Measurements from ENCODE around the gene CLPTM1L.
"Not testable (repeated sequence)": the region's sequence is repeated elsewhere in the genome, so short reads cannot be mapped to it uniquely, and the experiment has no call there.

CLPTM1L gene

DNA sequence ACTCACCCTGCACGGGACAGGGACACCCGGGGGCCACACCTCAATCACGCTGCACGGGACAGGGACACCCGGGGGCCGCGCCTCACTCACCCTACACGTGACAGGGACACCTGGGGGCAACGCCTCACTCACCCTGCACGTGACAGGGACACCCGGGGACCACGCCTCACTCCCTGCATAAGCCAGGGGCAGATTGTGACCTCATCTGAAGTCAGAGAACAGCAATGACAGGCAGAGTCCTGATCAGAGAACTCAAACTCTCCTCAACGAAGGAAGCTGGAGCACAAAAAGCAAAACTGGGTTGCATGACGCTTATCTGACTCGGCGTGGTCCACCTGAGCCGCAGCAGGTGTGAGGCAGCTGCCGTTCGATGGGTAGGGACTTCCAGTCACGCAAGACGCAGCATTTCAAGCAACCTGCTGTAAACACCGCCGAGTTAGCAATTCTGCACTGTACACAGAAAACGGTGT is 53.3 kb downstream of the CLPTM1L start:
- H3K27me3 Mint-ChIP-seq = no peaks in the 10 kb centered on the region
- no peak overlapping the region for H3K27ac Mint-ChIP-seq
- H3K4me3 Mint-ChIP-seq = no peak overlapping the region
- no peaks in the 10 kb centered on the region for H3K9me3 Mint-ChIP-seq
- peaks cover 9% of the 10 kb centered on the region for H3K4me1 Mint-ChIP-seq
- peaks cover 5% of the 10 kb centered on the region for H3K36me3 Mint-ChIP-seq

DNA sequence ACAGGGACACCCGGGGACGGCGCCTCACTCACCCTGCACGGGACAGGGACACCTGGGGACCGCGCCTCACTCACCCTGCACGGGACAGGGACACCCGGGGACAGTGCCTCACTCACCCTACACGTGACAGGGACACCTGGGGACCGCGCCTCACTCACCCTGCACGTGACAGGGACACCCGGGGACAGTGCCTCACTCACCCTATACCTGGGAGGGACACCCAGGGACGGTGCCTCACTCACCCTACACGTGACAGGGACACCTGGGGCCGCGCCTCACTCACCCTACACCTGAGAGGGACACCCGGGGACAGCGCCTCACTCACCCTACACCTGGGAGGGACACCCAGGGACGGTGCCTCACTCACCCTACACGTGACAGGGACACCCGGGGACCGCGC is 53.9 kb downstream of the CLPTM1L start:
- not testable (repeated sequence) for H3K4me3 Mint-ChIP-seq

DNA sequence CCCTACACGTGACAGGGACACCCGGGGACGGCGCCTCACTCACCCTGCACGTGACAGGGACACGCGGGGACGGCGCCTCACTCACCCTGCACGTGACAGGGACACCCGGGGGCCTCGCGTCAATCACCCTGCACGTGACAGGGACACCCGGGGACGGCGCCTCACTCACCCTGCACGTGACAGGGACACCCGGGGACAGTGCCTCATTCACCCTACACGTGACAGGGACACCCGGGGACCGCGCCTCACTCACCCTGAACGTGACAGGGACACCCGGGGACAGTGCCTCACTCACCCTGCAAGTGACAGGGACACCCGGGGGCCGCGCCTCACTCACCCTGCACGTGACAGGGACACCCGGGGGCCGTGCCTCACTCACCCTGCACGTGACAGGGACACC is 55.3 kb downstream of the CLPTM1L start:
- not testable (repeated sequence) for H3K27ac Mint-ChIP-seq, H3K4me1 Mint-ChIP-seq, H3K9me3 Mint-ChIP-seq, H3K4me3 Mint-ChIP-seq, H3K27me3 Mint-ChIP-seq, H3K36me3 Mint-ChIP-seq

More for the DNA sequence above, 53.9 kb downstream of the CLPTM1L start:
- not testable (repeated sequence) for H3K4me1 Mint-ChIP-seq, H3K9me3 Mint-ChIP-seq, H3K36me3 Mint-ChIP-seq, H3K27ac Mint-ChIP-seq, H3K27me3 Mint-ChIP-seq

DNA sequence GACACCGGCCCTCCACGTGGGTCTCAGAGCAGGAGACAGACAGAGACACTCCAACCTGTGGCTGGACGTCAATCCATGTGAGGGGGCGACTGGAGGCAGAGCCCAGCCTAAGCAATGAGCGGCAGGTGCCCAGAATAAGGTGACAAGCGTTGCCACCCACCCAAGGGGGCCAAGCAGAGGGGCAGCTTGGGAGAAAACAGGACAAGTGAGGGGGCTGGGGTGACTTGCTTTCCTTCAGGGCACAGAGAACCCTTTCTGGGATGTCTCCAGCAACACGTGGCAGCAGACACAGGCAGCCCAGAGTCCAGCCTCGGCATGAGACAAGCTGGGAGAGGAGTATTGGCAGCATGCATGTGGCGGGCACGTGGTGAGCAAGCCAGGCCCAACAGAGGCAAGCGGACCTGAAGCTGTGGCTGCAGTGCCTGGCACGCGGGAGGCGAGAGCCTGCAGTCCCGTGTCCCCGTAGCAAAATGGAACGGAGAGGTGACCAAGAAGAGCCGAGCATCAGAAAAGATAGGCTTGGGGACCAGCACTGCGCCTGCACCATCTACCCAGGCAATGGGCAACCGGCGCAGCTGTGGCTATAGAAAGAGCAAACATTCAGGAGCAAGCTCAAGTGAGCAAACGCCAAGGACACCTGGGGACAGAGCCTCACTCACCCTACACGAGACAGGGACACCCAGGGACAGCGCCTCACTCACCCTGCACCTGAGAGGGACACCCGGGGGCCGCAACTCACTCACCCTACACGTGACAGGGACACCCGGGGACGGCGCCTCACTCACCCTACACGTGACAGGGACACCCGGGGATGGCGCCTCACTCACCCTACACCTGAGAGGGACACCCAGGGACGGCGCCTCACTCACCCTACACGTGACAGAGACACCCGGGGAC is 56.2 kb downstream of the CLPTM1L start:
- H3K27ac Mint-ChIP-seq = no peak overlapping the region
- H3K9me3 Mint-ChIP-seq = no peaks in the 10 kb centered on the region
- no peak overlapping the region for H3K4me3 Mint-ChIP-seq
- H3K27me3 Mint-ChIP-seq = no peaks in the 10 kb centered on the region
- peaks cover 6% of the 10 kb centered on the region for H3K36me3 Mint-ChIP-seq
- peaks cover 3% of the 10 kb centered on the region for H3K4me1 Mint-ChIP-seq

DNA sequence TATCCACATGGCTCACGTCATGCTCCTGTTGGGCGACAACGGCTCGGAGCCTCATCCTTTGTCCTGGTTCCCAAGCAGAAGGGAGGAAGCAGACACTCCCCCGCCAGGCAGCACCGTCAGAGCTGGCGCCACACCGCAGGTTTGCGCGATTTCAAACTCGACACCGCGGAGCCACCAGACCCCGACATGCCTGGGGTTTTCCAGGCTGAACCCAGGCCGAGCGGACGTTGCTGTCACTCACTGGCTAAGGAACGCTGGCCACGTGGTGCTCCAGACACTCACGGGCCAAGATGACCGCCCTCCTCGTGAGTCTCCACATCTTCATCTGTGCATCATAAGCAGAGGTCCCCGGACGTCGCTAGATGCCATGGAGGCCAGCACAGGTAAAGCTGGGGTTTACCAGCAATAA is 59.0 kb downstream of the CLPTM1L start:
- peak overlapping the region; percentile 62 for H3K27ac Mint-ChIP-seq
- no peaks in the 10 kb centered on the region for H3K9me3 Mint-ChIP-seq
- H3K27me3 Mint-ChIP-seq = no peaks in the 10 kb centered on the region

DNA sequence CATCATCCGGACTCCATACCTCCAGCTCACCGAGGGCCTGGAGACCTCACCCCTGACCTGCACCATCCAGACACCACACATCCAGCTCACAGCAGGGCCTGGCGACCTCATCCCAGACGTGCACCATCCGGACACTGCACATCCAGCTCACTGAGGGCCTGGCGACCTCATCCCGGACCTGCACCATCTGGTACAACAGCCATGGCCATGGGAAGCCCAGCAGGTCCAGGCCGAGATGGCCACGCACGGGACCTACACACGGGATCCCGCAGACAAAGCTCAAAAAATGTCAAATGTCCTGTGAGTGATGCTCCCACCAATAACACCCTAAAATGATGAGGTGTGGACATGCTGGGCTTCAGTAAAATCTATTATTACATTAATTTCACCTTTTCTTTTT is 59.8 kb downstream of the CLPTM1L start:
- Mint-ChIP-seq H3K27me3 (no peaks in the 10 kb centered on the region), H3K36me3 (peaks cover 6% of the 10 kb centered on the region), H3K9me3 (no peaks in the 10 kb centered on the region), H3K4me3 (no peak overlapping the region), H3K27ac (no peak overlapping the region), H3K4me1 (no peaks in the 10 kb centered on the region)

More for the DNA sequence above, 59.0 kb downstream of the CLPTM1L start:
- no peaks in the 10 kb centered on the region for H3K4me1 Mint-ChIP-seq
- no peak overlapping the region for H3K4me3 Mint-ChIP-seq
- H3K36me3 Mint-ChIP-seq = peaks cover 6% of the 10 kb centered on the region

DNA sequence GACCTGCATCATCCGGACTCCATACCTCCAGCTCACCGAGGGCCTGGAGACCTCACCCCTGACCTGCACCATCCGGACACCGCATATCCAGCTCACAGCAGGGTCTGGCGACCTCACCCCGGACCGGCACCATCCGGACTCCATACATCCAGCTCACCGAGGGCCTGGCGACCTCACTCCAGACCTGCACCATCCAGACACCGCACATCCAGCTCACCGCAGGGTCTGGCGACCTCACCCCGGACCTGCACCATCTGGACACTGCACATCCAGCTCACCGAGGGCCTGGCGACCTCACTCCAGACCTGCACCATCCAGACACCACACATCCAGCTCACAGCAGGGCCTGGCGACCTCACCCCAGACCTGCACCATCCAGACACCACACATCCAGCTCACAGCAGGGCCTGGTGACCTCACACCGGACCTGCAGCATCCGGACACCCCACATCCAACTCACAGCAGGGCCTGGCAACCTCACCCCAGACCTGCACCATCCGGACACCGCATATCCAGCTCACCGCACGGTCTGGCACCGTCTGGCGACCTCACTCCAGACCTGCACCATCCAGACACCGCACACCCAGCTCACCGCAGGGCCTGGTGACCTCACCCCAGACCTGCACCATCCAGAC is 60.4 kb downstream of the CLPTM1L start:
- H3K4me1 Mint-ChIP-seq, H3K27me3 Mint-ChIP-seq, H3K4me3 Mint-ChIP-seq, H3K36me3 Mint-ChIP-seq, H3K9me3 Mint-ChIP-seq, H3K27ac Mint-ChIP-seq: not testable (repeated sequence)

DNA sequence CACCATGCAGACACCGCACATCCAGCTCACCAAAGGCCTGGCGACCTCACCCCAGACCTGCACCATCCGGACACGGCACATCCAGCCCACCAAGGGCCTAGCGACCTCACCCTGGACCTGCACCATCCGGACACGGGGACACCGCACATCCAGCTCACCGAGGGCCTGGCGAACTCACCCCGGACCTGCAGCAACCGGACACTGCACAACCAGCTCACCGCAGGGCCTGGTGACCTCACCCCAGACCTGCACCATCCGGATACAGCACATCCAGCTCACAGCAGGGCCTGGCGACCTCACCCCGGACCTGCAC is 61.2 kb downstream of the CLPTM1L start:
- H3K9me3 Mint-ChIP-seq, H3K36me3 Mint-ChIP-seq, H3K27ac Mint-ChIP-seq, H3K27me3 Mint-ChIP-seq, H3K4me1 Mint-ChIP-seq, H3K4me3 Mint-ChIP-seq: not testable (repeated sequence)

DNA sequence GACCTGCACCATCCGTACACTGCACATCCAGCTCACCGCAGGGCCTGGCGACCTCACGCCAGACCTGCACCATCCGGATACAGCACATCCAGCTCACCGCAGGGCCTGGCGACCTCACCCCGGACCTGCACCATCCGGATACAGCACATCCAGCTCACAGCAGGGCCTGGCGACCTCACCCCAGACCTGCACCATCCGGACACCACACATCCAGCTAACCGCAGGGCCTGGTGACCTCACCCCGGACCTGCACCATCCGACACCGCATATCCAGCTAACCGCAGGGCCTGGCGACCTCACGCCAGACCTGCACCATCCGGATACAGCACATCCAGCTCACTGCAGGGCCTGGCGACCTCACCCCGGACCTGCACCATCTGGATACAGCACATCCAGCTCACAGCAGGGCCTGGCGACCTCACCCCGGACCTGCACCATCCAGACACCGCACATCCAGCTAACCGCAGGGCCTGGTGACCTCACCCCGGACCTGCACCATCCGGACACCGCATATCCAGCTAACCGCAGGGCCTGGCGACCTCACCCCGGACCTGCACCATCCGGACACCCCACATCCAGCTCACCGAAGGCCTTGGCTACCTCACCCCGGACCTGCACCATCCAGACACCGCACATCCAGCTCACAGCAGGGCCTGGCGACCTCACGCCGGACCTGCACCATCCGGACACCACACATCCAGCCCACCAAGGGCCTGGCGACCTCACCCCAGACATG is 61.7 kb downstream of the CLPTM1L start:
- not testable (repeated sequence) for H3K36me3 Mint-ChIP-seq, H3K9me3 Mint-ChIP-seq, H3K27ac Mint-ChIP-seq

DNA sequence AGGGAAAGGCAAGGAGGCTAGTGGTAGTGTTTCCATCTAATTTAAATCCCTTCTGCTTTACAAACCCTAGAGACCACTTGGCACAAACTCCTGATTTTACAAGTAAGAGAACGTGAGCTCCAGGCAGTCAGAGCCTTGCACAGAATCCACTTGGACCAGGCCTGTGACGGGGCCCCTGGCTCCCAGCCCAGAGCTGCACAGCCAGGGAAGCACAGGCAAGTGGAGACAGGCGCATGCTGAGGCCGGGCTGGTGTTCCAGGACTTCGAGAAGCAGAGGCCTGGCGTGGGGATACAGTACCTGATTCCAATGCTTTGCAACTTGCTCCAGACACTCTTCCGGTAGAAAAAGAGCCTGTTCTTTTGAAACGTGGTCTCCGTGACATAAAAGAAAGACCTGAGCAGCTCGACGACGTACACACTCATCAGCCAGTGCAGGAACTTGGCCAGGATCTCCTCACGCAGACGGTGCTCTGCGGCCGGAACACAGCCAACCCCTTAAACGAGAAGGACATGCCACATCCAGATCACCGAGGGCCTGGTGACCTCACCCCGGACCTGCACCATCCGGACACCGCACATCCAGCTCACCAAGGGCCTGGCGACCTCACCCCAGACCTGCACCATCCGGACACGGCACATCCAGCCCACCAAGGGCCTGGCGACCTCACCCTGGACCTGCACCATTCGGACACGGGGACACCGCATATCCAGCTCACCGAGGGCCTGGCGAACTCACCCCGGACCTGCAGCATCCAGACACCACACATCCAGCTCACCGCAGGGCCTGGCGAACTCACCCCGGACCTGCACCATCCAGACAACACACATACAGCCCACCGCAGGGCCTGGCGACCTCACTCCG is 62.5 kb downstream of the CLPTM1L start:
- no peak overlapping the region for H3K4me3 Mint-ChIP-seq
- H3K4me1 Mint-ChIP-seq = no peaks in the 10 kb centered on the region
- no peaks in the 10 kb centered on the region for H3K27me3 Mint-ChIP-seq

More for the DNA sequence above, 61.7 kb downstream of the CLPTM1L start:
- H3K4me3 Mint-ChIP-seq, H3K4me1 Mint-ChIP-seq, H3K27me3 Mint-ChIP-seq: not testable (repeated sequence)

DNA sequence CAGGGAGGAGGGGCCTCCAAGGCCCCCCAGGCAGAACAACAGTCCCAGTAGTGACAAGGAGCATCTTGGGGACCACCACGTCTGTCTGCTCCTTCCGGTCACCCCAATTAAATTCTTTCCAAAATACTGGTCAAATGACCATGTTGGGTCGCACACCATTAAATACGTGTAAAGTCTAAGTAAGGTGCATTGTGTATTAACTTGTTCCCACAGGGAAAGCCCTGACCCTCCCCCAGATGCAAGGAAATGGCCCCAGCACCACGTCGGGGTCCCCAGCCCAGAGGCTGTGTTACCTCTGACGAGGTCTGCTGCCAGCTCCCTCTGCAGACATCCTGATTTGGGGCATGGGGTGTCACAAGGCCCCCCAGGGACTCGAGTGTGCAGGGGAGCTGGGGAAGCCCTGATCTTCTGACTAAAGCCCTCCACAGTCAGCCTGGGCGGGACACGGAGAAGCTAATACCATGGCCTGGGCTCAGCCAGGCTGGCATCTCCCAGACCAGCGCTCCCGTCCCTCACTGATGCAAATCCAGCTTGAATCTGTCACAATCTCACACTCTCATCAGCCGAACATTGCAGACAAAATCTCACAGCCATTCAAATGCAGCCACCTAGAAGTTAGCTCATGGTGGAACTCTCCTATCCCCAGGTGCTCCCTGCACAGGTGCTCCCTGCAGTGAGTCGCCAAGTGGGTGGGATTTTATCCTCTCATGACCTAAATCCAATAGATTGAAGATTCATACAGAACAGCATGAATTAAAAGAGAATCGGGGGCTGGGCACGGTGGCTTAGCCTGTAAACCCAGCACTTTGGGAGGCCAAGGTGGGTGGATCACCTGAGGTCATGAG is 63.6 kb downstream of the CLPTM1L start:
- H3K27ac Mint-ChIP-seq = no peak overlapping the region
- no peaks in the 10 kb centered on the region for H3K9me3 Mint-ChIP-seq
- H3K4me1 Mint-ChIP-seq = no peaks in the 10 kb centered on the region
- H3K27me3 Mint-ChIP-seq = no peaks in the 10 kb centered on the region
- H3K4me3 Mint-ChIP-seq = no peak overlapping the region
- H3K36me3 Mint-ChIP-seq = peaks cover 5% of the 10 kb centered on the region

More for the DNA sequence above, 62.5 kb downstream of the CLPTM1L start:
- Mint-ChIP-seq H3K27ac (no peak overlapping the region), H3K36me3 (peaks cover 8% of the 10 kb centered on the region), H3K9me3 (no peaks in the 10 kb centered on the region)

DNA sequence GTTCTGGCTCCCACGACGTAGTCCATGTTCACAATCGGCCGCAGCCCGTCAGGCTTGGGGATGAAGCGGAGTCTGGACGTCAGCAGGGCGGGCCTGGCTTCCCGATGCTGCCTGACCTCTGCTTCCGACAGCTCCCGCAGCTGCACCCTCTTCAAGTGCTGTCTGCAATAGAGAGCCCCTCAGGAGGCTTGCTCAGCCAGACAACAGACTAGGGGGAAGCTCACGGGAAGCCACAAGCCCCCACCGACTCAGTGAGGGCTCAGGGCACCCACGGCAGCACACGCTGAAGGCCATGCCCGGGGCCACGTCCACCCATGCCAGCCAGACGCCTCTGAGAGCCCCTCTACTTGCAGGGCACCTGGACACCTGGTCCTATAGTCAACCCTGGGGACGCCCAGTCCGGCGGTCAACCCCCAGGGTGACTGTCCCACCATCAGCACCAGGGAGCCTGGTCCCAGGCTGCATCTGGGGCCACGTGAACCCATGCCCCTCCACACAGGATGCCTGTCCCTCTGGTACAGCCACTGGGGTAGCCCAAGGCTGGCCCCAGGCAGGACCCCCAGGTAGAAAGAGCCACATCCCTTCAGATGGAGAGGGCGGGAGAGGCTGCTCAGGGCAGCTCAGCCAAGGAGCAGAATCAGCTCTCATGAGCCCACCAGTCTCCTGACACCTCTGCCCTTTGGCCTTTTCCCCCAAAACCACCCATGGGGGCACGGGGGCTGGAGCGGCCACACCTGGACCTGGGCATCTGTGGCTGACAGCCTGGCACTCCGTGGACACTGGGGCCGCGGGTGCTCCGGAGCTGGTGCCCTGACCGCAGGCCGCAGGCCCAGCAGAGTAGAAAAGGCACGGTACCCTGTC is 64.5 kb downstream of the CLPTM1L start:
- H3K27me3 Mint-ChIP-seq = no peaks in the 10 kb centered on the region
- no peaks in the 10 kb centered on the region for H3K4me1 Mint-ChIP-seq
- no peak overlapping the region for H3K4me3 Mint-ChIP-seq
- H3K9me3 Mint-ChIP-seq = no peaks in the 10 kb centered on the region
- peaks cover 5% of the 10 kb centered on the region for H3K36me3 Mint-ChIP-seq
- H3K27ac Mint-ChIP-seq = no peak overlapping the region

DNA sequence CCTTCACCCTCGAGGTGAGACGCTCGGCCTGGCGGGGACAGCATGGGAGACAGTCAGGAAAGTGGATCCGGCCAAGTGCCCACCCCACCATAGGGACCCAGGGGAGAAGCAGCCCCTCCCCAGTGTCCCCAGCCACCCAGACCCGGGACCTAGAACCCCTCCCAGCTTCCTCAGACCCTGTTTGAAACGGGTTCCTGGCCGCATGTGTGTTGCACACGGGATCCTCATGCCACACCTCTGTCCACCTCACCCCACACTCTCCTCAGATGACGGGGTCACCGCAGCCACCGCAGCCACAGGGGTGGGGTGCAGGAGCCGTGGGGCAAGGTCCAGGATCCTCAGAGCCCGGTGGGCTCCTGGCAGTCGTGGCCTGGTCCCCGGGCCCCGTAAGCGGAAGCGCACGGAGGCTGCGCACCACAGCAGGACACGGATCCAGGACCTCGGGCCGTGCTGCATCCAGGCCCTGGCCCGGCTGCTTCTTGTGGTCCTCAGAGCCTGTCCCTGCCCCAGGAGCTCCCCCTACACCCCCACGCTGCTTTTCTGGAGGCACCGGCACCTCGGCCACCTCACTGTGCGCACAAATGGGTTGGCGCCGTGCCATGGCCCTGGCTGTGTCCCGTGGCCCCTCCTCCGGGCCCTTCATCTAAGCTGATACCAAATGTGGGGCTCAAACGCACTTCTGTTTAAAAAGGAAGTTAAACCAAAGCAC is 65.3 kb downstream of the CLPTM1L start:
- H3K27me3 Mint-ChIP-seq = no peaks in the 10 kb centered on the region
- H3K36me3 Mint-ChIP-seq = peaks cover 5% of the 10 kb centered on the region
- H3K9me3 Mint-ChIP-seq = no peaks in the 10 kb centered on the region
- H3K4me1 Mint-ChIP-seq = no peaks in the 10 kb centered on the region
- H3K4me3 Mint-ChIP-seq = no peak overlapping the region
- H3K27ac Mint-ChIP-seq = no peak overlapping the region

All from activated naive CD4-positive, alpha-beta T cell treated with anti-CD3 and anti-CD28 coated beads, Interleukin-2, amount 50 U/mL, for 24 hours (primary cell).